Measurements from ENCODE around the gene CUX1.

GRCh38 chr7:102061354-102061945 lies 244.0 kb downstream of the CUX1 start:
- TF ChIP-seq CTCF (IDR thresholded peaks at IDR 0.05; ENCODE audit: insufficient read depth, low read length) (no peak), GABPA (IDR thresholded peaks at IDR 0.05; ENCODE audit: low read depth) (no peak)

All from HL-60 (cell line).